ENCODE measurements around the gene EPM2A.

EPM2A gene

GRCh38 chr6:145670311-145670710 is 65.0 kb downstream of the EPM2A start:
- DNase-seq (ENCODE audit: low spot score), result no peak

- no peak for DNase-seq (ENCODE audit: low spot score)
These were observed 65.7 kb downstream of the EPM2A start for GRCh38 chr6:145669627-145670034.

DNA sequence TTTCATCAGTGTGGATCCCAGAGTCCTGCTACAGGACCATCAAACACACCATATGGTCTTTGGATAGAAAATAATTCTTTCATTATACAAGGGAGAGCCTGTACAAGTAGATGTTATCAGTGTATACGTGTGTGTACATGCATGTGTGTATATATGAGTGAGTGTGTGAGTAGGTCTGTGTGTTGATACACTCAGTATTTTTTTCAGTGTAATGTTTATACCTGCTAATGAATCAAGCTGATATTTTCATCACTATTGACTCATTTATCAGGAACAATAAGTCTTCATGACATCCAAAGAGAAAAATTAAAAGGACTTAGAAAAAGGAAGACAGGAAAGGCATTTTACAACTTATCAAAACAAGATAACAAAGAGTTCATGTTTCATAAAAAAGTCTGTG is 66.5 kb downstream of the EPM2A start:
- no peak for DNase-seq (ENCODE audit: low spot score)

DNA sequence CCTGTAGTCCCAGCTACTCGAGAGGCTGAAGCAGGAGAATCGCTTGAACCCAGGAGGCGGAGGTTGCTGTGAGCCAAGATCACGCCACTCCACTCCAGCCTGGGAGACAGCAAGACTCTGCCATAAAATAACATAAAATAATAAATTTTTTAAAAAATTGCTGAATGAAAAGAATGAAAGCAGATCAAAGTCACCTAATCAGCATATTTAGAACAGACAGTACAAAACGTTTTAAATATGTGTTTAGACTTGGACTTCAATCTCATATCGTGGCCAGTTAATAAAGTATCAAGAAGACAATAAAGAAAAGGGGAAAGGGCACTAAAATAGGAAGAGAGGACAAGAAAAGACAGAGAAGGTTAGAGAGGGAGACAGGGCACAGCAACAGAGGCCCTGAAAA is 74.6 kb downstream of the EPM2A start:
- DNase-seq (ENCODE audit: low spot score), result no peak

GRCh38 chr6:145656128-145656527 is 79.2 kb downstream of the EPM2A start:
- DNase-seq (ENCODE audit: low spot score), result no peak

GRCh38 chr6:145652572-145652971 is 82.7 kb downstream of the EPM2A start:
- no peak for DNase-seq (ENCODE audit: low spot score)

GRCh38 chr6:145651988-145652387 is 83.3 kb downstream of the EPM2A start:
- DNase-seq (ENCODE audit: low spot score), result no peak

DNA sequence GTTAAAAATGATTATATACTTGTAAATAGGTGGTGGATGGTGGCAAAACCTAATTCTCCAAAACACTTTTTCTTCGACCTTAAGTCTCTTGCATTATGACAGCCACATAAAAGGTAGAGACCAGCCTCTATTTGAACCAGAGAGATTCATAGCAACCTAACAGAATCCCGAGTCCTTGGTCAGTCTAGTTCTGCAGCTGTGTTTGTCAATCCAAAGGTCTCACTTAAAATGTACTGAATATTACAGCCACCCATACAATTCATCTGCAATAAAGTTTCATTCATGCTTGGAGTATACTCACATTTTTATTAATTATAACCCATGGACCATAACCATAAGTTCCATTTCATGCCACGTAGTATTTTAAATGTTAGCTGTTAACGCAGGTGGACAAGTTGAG is 87.2 kb downstream of the EPM2A start:
- no peak for DNase-seq (ENCODE audit: low spot score)

GRCh38 chr6:145647602-145648001 is 87.7 kb downstream of the EPM2A start:
- no peak for DNase-seq (ENCODE audit: low spot score)

DNA sequence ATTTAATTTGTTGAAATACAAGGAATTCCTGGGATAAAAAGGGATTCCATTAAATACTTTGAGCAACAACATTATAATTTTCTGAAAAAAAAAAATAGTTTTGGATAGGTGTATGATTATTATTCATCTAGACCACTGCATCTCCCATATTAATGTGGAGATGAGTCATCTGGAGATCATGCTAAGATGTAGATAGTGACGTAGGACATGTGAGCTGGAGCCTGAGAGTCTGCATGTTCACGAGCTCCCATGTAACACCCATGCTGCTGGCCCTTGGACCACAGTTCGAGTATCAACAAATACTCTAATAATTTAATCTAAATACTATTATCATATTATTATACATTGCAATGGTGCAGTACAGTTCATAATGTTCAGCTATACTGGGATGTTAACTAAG is 91.6 kb downstream of the EPM2A start:
- no peak for DNase-seq (ENCODE audit: low spot score)

DNA sequence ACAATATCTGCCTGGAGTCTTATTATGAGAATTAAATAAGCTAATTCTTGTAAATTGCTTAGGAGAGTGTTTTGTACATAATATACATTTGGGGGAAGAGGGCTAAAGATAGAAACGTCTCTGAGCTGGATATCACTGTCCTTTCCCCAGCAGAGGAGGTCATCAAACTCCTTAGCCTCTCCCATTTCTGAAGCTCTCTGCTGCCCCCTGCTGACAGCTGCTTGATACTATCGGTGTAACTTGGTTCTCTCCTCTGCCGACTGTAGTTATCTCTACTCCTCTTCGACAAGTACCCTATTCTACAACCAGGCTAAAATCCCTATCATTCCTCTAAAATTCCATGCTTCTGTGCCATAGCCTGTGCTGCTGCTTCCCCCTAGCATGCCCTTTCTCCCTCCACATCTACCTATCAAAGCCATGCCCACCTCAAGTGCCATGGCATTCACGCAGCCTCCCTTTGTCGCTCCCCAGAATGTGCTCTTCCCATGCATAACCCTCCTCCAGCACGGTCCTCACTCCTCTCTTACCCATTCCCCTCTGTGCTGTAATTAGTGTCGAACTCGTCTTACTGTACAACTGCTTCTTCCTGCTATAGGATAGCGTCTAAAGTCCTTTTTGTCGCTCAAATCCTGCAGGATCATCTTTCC is 101.2 kb downstream of the EPM2A start:
- peak; percentile 78 for DNase-seq (ENCODE audit: low spot score)

GRCh38 chr6:145632971-145633370 is 102.3 kb downstream of the EPM2A start:
- no peak for DNase-seq (ENCODE audit: low spot score)

DNA sequence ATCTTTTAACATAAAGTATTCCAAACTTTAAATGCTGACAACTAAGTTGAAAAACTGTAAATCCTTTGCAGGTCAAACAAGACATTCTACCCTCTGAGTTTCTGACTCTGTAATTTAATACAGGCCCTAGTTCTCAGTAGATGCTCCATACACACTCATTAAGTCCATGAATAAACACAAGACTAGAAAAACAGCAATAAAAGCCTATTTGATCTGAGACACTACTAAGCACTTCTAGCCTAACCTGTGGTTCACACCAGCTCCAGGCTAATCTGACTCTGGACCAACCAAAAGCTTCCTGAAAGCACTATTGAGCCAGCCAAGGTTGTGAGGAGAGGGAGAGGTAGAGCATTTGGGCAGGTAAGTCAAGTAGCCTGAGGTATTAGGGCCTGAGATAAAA is 103.9 kb downstream of the EPM2A start:
- no peak for DNase-seq (ENCODE audit: low spot score)

DNA sequence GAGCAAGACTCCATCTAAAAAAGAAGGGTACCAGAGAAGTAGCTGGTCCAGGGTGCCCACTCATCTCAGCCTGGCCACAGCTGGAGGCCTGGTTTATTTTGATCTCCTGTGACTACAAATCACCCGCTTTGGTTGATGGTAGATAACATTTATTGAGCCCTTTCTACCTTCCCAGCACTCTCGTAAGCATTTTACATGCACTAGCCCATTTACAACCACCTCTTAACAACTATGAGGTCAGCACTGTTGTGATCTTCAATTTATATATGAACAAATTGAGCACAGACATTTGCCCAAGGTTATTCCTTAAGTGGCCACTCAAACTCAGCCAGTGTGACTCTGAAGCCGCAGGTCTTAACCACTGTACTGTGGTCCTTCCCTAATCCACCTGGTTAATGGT is 104.7 kb downstream of the EPM2A start:
- no peak for DNase-seq (ENCODE audit: low spot score)

GRCh38 chr6:145629478-145629877 is 105.8 kb downstream of the EPM2A start:
- DNase-seq (ENCODE audit: low spot score), result no peak

GRCh38 chr6:145627451-145627850 is 107.9 kb downstream of the EPM2A start:
- DNase-seq (ENCODE audit: low spot score), result no peak

DNA sequence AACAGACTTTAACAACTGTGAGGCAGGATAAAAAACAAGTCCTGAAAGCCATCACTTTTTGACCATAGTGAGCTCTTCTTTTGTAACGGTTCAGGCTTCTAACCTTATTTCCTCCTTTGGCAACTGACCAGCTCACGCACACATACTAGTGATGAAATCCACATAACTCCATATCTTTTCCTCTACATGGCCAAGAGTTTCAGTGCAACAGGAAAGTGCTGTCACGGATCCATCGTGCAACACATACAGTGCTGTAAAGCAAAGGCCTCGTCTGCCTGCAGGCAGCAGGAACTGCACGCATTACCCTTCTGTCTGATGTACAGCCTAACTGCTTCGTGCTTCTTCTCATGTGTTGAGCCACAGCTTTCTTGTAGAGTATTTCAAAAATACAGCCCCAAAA is 108.5 kb downstream of the EPM2A start:
- no peak for DNase-seq (ENCODE audit: low spot score)

DNA sequence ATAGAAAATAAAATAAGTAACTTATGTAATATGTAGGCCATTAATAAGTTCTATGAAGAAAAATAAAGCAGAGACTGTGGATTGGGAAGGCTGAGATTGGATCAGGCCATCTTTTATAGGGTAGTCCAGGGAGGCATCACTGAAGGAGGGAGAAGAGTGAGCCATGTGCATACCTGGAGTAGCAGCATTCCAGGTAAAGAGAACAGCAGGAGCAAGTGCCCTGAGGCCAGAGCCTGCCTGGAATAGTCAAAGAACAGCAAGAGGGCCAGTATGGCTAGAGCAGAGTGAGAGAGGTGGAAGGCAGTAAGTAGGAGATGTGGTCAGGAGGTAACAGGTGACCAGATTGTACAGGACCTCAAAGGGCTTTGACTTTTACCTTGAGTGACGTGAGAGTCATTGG is 112.1 kb downstream of the EPM2A start:
- no peak for DNase-seq (ENCODE audit: low spot score)

- no peak for DNase-seq (ENCODE audit: low spot score)
These were observed 113.5 kb downstream of the EPM2A start for GRCh38 chr6:145621776-145622175.

DNA sequence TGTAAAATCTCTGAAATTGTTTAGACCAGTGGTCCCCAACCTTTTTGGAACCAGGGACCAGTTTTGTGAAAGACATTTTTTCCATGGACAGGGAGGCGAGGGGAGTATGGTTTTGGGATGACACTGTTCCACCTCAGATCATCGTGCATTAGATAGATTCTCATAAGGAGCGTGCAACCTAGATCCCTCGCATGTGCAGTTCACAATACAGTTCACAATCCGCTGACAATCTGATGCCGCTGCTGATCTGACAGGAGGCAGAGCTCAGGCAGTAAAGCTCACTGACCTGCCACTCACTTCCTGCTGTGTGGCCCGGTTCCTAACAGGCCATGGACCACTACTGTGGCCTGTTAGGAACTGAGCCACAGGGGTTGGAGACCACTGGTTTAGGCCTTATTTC is 115.2 kb downstream of the EPM2A start:
- DNase-seq (ENCODE audit: low spot score), result no peak

DNA sequence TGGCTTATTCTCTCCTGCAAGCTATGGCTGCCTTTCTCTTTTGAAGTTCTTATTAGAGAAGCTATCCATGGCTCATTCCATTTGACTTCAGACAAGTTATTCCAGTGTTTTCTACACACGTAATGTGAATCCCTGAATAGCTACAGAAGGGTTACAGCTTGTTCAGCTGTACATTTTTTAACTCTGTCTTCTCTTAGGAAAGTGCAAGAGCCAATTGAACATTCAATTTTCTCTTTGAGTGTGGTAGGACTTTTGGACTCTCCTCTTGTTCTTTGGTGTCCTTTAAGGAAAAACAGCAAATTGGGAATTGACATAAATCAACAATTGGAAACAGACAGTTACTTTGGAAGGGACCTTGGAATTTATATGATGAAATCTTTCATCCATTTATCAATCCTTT is 125.8 kb downstream of the EPM2A start:
- DNase-seq (ENCODE audit: low spot score), result no peak

GRCh38 chr6:145608850-145609249 is 126.5 kb downstream of the EPM2A start:
- no peak for DNase-seq (ENCODE audit: low spot score)

GRCh38 chr6:145603991-145604390 is 131.3 kb downstream of the EPM2A start:
- DNase-seq (ENCODE audit: low spot score), result no peak

- no peak for DNase-seq (ENCODE audit: low spot score)
These were observed 131.9 kb downstream of the EPM2A start for GRCh38 chr6:145603424-145603833.
